Measurements from ENCODE around the gene CLEC17A. TPM values are rescaled to one million over a fixed set of nuclear protein-coding genes. Genes with fewer than 3 reads are reported as not detected.

CLEC17A gene
- total and polyA plus RNA-seq, 2 of the 8 experiments (the other 6 are each of a cell fraction or from before 2014, with no cell fraction given): not detected

DNA sequence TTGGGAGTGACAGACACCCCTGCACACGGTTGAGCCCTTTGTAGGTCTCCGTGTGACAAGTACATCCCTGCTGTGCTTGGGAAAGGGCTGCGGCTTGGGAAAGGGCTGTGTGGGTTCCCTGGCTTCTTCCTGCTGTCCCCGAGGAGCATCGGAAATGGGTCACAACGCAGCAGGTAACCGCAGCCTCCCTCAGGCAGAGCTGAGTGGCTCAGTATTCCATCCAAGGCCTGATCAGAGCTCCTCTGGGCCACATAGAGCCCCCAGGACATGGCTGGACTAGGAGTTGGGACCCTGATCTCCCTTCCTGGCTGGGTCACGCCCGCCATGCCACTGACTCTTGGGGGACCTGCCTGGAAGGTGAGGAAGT is 37.2 kb upstream of the CLEC17A start (continued):
- TF ChIP-seq, protein P1, sequence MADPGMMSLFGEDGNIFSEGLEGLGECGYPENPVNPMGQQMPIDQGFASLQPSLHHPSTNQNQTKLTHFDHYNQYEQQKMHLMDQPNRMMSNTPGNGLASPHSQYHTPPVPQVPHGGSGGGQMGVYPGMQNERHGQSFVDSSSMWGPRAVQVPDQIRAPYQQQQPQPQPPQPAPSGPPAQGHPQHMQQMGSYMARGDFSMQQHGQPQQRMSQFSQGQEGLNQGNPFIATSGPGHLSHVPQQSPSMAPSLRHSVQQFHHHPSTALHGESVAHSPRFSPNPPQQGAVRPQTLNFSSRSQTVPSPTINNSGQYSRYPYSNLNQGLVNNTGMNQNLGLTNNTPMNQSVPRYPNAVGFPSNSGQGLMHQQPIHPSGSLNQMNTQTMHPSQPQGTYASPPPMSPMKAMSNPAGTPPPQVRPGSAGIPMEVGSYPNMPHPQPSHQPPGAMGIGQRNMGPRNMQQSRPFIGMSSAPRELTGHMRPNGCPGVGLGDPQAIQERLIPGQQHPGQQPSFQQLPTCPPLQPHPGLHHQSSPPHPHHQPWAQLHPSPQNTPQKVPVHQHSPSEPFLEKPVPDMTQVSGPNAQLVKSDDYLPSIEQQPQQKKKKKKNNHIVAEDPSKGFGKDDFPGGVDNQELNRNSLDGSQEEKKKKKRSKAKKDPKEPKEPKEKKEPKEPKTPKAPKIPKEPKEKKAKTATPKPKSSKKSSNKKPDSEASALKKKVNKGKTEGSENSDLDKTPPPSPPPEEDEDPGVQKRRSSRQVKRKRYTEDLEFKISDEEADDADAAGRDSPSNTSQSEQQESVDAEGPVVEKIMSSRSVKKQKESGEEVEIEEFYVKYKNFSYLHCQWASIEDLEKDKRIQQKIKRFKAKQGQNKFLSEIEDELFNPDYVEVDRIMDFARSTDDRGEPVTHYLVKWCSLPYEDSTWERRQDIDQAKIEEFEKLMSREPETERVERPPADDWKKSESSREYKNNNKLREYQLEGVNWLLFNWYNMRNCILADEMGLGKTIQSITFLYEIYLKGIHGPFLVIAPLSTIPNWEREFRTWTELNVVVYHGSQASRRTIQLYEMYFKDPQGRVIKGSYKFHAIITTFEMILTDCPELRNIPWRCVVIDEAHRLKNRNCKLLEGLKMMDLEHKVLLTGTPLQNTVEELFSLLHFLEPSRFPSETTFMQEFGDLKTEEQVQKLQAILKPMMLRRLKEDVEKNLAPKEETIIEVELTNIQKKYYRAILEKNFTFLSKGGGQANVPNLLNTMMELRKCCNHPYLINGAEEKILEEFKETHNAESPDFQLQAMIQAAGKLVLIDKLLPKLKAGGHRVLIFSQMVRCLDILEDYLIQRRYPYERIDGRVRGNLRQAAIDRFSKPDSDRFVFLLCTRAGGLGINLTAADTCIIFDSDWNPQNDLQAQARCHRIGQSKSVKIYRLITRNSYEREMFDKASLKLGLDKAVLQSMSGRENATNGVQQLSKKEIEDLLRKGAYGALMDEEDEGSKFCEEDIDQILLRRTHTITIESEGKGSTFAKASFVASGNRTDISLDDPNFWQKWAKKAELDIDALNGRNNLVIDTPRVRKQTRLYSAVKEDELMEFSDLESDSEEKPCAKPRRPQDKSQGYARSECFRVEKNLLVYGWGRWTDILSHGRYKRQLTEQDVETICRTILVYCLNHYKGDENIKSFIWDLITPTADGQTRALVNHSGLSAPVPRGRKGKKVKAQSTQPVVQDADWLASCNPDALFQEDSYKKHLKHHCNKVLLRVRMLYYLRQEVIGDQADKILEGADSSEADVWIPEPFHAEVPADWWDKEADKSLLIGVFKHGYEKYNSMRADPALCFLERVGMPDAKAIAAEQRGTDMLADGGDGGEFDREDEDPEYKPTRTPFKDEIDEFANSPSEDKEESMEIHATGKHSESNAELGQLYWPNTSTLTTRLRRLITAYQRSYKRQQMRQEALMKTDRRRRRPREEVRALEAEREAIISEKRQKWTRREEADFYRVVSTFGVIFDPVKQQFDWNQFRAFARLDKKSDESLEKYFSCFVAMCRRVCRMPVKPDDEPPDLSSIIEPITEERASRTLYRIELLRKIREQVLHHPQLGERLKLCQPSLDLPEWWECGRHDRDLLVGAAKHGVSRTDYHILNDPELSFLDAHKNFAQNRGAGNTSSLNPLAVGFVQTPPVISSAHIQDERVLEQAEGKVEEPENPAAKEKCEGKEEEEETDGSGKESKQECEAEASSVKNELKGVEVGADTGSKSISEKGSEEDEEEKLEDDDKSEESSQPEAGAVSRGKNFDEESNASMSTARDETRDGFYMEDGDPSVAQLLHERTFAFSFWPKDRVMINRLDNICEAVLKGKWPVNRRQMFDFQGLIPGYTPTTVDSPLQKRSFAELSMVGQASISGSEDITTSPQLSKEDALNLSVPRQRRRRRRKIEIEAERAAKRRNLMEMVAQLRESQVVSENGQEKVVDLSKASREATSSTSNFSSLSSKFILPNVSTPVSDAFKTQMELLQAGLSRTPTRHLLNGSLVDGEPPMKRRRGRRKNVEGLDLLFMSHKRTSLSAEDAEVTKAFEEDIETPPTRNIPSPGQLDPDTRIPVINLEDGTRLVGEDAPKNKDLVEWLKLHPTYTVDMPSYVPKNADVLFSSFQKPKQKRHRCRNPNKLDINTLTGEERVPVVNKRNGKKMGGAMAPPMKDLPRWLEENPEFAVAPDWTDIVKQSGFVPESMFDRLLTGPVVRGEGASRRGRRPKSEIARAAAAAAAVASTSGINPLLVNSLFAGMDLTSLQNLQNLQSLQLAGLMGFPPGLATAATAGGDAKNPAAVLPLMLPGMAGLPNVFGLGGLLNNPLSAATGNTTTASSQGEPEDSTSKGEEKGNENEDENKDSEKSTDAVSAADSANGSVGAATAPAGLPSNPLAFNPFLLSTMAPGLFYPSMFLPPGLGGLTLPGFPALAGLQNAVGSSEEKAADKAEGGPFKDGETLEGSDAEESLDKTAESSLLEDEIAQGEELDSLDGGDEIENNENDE (IDR thresholded peaks at IDR 0.05; ENCODE audit: insufficient replicate concordance, low read length): no peak
- TF ChIP-seq POU5F1 (IDR thresholded peaks at IDR 0.05; ENCODE audit: low read depth, low read length) (no peak), RAD21 (IDR thresholded peaks at IDR 0.05 in 1 of 2, conservative IDR thresholded peaks at IDR 0.05 in 1 of 2; ENCODE audit: low read depth in 2 of 2, low read length in 2 of 2) (no peak), POLR2AphosphoS5 (IDR thresholded peaks at IDR 0.05; ENCODE audit: low read depth, low read length) (no peak), RXRA (IDR thresholded peaks at IDR 0.05; ENCODE audit: insufficient read depth, low read depth, low read length) (no peak), SIN3A (conservative IDR thresholded peaks at IDR 0.05 in 1 of 2, IDR thresholded peaks at IDR 0.05 in 1 of 2; ENCODE audit: low read depth in 1 of 2, low read length in 2 of 2) (no peak), CHD2 (IDR thresholded peaks at IDR 0.05; ENCODE audit: low read length) (no peak), SUZ12 (IDR thresholded peaks at IDR 0.05; ENCODE audit: low read length) (no peak)
- TF ChIP-seq, protein P2, sequence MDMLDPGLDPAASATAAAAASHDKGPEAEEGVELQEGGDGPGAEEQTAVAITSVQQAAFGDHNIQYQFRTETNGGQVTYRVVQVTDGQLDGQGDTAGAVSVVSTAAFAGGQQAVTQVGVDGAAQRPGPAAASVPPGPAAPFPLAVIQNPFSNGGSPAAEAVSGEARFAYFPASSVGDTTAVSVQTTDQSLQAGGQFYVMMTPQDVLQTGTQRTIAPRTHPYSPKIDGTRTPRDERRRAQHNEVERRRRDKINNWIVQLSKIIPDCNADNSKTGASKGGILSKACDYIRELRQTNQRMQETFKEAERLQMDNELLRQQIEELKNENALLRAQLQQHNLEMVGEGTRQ (IDR thresholded peaks at IDR 0.05; ENCODE audit: low read length): no peak
